H1 (cell line): ENCODE measurements around the gene TTC27. TPM values are rescaled to one million over a fixed set of nuclear protein-coding genes. Genes with fewer than 3 reads are reported as not detected.

Experiments used
- CTCF ChIA-PET: fragments of 300-600 bp; sonication (Branson Sonifier 250); formaldehyde crosslinking; loops from one replicate; lab custom pipeline; 2021; ENCODE audit not compliant: partially characterized antibody; lab: Charles Lee
- POLR2A ChIA-PET: fragments of 300-600 bp; sonication (Branson Sonifier 250); formaldehyde crosslinking; loops from one replicate; lab custom pipeline; 2021; ENCODE audit warnings: inconsistent platforms; ENCODE audit not compliant: partially characterized antibody; lab: Charles Lee
- DNase-seq, 2 experiments: peaks; one replicate each; pipeline versions ENCODE4 v3.0.0 to v3.0.0-alpha.2; 2010 to 2022; ENCODE audit warnings: low spot score in 2 of 2, low read depth in 1 of 2, mixed read lengths in 1 of 2
- FAIRE-seq: peaks from 2 replicates; lab custom pipeline; 2011; peaks lifted over from hg19 to GRCh38; lab: Jason Lieb, UNC
- H2AFZ ChIP-seq: 2 replicates; pipeline ENCODE4 v1.8.1; 2012; ENCODE audit warnings: low read length, inconsistent platforms
- H2AK5ac ChIP-seq: 2 replicates; pipeline ENCODE4 v1.6.1; 2013; ENCODE audit warnings: low read depth, low read length
- H2BK120ac ChIP-seq: replicated peaks from 2 replicates; pipeline ENCODE3; 2013; ENCODE audit warnings: low read depth, low read length, inconsistent platforms
- H2BK12ac ChIP-seq: 2 replicates; pipeline ENCODE4 v1.6.1; 2013; ENCODE audit warnings: low read depth, low read length
- H2BK15ac ChIP-seq: 2 replicates; pipeline ENCODE4 v1.6.1; 2013; ENCODE audit warnings: low read length
- H2BK20ac ChIP-seq: 2 replicates; pipeline ENCODE4 v1.6.1; 2013; ENCODE audit warnings: low read length
- H2BK5ac ChIP-seq: 2 replicates; pipeline ENCODE4 v1.6.1; 2013; ENCODE audit warnings: low read depth, low read length
- H3K14ac ChIP-seq: 2 replicates; pipeline ENCODE4 v1.6.1; 2013; ENCODE audit warnings: inconsistent platforms; ENCODE audit not compliant: insufficient read length
- H3K18ac ChIP-seq: 2 replicates; pipeline ENCODE4 v1.6.1; 2013; ENCODE audit warnings: low read length; ENCODE audit errors: extremely low read depth
- H3K23ac ChIP-seq: 2 replicates; pipeline ENCODE4 v1.6.1; 2013; ENCODE audit warnings: inconsistent platforms; ENCODE audit not compliant: insufficient read length
- H3K23me2 ChIP-seq: 2 replicates; pipeline ENCODE4 v1.6.1; 2013; ENCODE audit warnings: low read depth, low read length
- H3K27ac ChIP-seq: 2 replicates; pipeline ENCODE4 v1.6.1; 2011; ENCODE audit warnings: low read depth, low read length, inconsistent platforms
- H3K27me3 ChIP-seq, 4 experiments: replicated peaks in 1 of 4; 1 replicate in 1 of 4; 2 replicates in 3 of 4; pipeline versions ENCODE4 v1.6.1 to v1.8.1; 2011 to 2013; ENCODE audit warnings: low read length in 3 of 4, mild to moderate bottlenecking in 3 of 4, inconsistent platforms in 2 of 4, mixed read lengths in 2 of 4, moderate library complexity in 1 of 4; ENCODE audit not compliant: control insufficient read depth in 3 of 4, insufficient read depth in 3 of 4; ENCODE audit errors: extremely low read depth in 1 of 4
- H3K36me3 ChIP-seq, 4 experiments: 2 replicates each; pipeline versions ENCODE4 v1.6.1 to v1.8.1; 2011 to 2013; ENCODE audit warnings: mild to moderate bottlenecking in 4 of 4, low read length in 3 of 4, moderate library complexity in 2 of 4, control low read depth in 1 of 4, inconsistent platforms in 1 of 4; ENCODE audit not compliant: insufficient read depth in 4 of 4, control insufficient read depth in 2 of 4
- H3K4ac ChIP-seq: replicated peaks from 2 replicates; pipeline ENCODE3; 2013; ENCODE audit warnings: low read length, low read depth, mixed read lengths, inconsistent platforms; ENCODE audit not compliant: insufficient read length
- H3K4me1 ChIP-seq, 4 experiments: replicated peaks in 1 of 4; 1 replicate in 1 of 4; 2 replicates in 3 of 4; pipeline versions ENCODE4 v1.6.1 to v1.8.1; 2011 to 2013; ENCODE audit warnings: low read length in 3 of 4, inconsistent platforms in 2 of 4, mixed read lengths in 1 of 4; ENCODE audit not compliant: insufficient read depth in 4 of 4, control insufficient read depth in 3 of 4
- H3K4me2 ChIP-seq, 2 experiments: 2 replicates each; pipeline versions ENCODE4 v1.6.1 to v1.8.1; 2011 to 2013; ENCODE audit warnings: low read depth in 2 of 2, low read length in 2 of 2, control low read depth in 1 of 2, inconsistent platforms in 1 of 2, mild to moderate bottlenecking in 1 of 2; ENCODE audit not compliant: insufficient read depth in 1 of 2
- H3K4me3 ChIP-seq, 4 experiments: fragments of 200-600, 300-600 bp in 1 of 4; sonication (generic), shearing (Covaris generic), sonication (Bioruptor Twin) in 1 of 4; 2 replicates each; pipeline versions ENCODE4 v1.5.1 to v1.8.1; 2011 to 2016; ENCODE audit warnings: low read length in 4 of 4, low read depth in 3 of 4, control low read depth in 2 of 4, inconsistent platforms in 2 of 4, mild to moderate bottlenecking in 2 of 4, mixed read lengths in 1 of 4, moderate library complexity in 1 of 4; ENCODE audit not compliant: insufficient read depth in 2 of 4; ENCODE audit errors: extremely low read depth in 1 of 4
- H3K56ac ChIP-seq: replicated peaks from 2 replicates; pipeline ENCODE3; 2013; ENCODE audit warnings: low read depth, mild to moderate bottlenecking, mixed read lengths, low read length, inconsistent platforms; ENCODE audit not compliant: insufficient read length
- H3K79me1 ChIP-seq: 2 replicates; pipeline ENCODE4 v1.6.1; 2013; ENCODE audit warnings: low read depth, low read length, control low read depth
- H3K79me2 ChIP-seq, 2 experiments: 2 replicates each; pipeline versions ENCODE4 v1.6.1 to v1.8.1; 2012 to 2013; ENCODE audit warnings: low read length in 2 of 2, mild to moderate bottlenecking in 2 of 2, inconsistent platforms in 1 of 2; ENCODE audit not compliant: insufficient read depth in 2 of 2, control insufficient read depth in 1 of 2
- H3K9ac ChIP-seq, 4 experiments: replicated peaks in 1 of 4; 1 replicate in 1 of 4; 2 replicates in 3 of 4; pipeline versions ENCODE4 v1.6.1 to v1.8.1; 2011 to 2013; ENCODE audit warnings: low read depth in 3 of 4, low read length in 3 of 4, control low read depth in 2 of 4, mild to moderate bottlenecking in 2 of 4, moderate library complexity in 2 of 4, inconsistent platforms in 1 of 4; ENCODE audit errors: extremely low read depth in 1 of 4
- H3K9me3 ChIP-seq, 2 experiments: 2 replicates each; pipeline versions ENCODE4 v1.6.1 to v1.8.1; 2012 to 2013; ENCODE audit warnings: mild to moderate bottlenecking in 2 of 2, moderate library complexity in 2 of 2, control low read depth in 1 of 2, inconsistent platforms in 1 of 2, low read depth in 1 of 2, low read length in 1 of 2, mixed read lengths in 1 of 2; ENCODE audit not compliant: insufficient read depth in 2 of 2
- H4K20me1 ChIP-seq, 2 experiments: replicated peaks in 1 of 2; 2 replicates each; pipeline versions ENCODE3 to v1.8.1; 2011 to 2013; ENCODE audit warnings: inconsistent platforms in 2 of 2, low read length in 2 of 2, mild to moderate bottlenecking in 1 of 2; ENCODE audit not compliant: insufficient read depth in 2 of 2, control insufficient read depth in 1 of 2
- H4K5ac ChIP-seq: 2 replicates; pipeline ENCODE4 v1.6.1; 2013; ENCODE audit warnings: low read length, low read depth, mixed read lengths, inconsistent platforms; ENCODE audit not compliant: insufficient read length
- H4K8ac ChIP-seq: 2 replicates; pipeline ENCODE4 v1.8.0; 2013; ENCODE audit warnings: mild to moderate bottlenecking, moderate library complexity, low read length, inconsistent platforms; ENCODE audit not compliant: insufficient read depth; ENCODE audit errors: extremely low read depth
- H4K91ac ChIP-seq: replicated peaks from 2 replicates; pipeline ENCODE3; 2013; ENCODE audit warnings: low read length, mixed read lengths, inconsistent platforms; ENCODE audit not compliant: insufficient read length
- ASH2L ChIP-seq: fragments of 200-600, 300-600 bp; sonication (generic); IDR thresholded peaks from one replicate; pipeline ENCODE4 v1.7.1; 2017; ENCODE audit warnings: low read length
- GABPA ChIP-seq: IDR thresholded peaks from 2 replicates; pipeline ENCODE4 v1.6.1; 2011; ENCODE audit warnings: mild to moderate bottlenecking, low read length, moderate library complexity, borderline replicate concordance; ENCODE audit not compliant: insufficient read depth
- GTF2F1 ChIP-seq: IDR thresholded peaks from 2 replicates; pipeline ENCODE4 v1.6.1; 2012; ENCODE audit warnings: low read depth, low read length, improper control_type of control experiment, borderline replicate concordance
- JUND ChIP-seq: IDR thresholded peaks from 2 replicates; pipeline ENCODE4 v1.6.1; 2011; ENCODE audit warnings: mild to moderate bottlenecking, improper control_type of control experiment, low read length
- KDM5A ChIP-seq: fragments of 200-600 bp; IDR thresholded peaks from 2 replicates; pipeline ENCODE4 v1.7.1; 2012; ENCODE audit warnings: mild to moderate bottlenecking, low read length, inconsistent platforms, mixed read lengths
- POLR2A ChIP-seq, 2 experiments: IDR thresholded peaks; 1 replicate in 1 of 2; 2 replicates in 1 of 2; pipeline ENCODE4 v1.6.1; 2011; ENCODE audit warnings: low read depth in 2 of 2, low read length in 2 of 2, mild to moderate bottlenecking in 2 of 2; ENCODE audit errors: control extremely low read depth in 1 of 2
- RFX5 ChIP-seq: IDR thresholded peaks from 2 replicates; pipeline ENCODE4 v1.6.1; 2011; ENCODE audit warnings: low read depth, low read length, improper control_type of control experiment, borderline replicate concordance
- RNF2 ChIP-seq: fragments of 200-900, 300-1000 bp; sonication (generic); IDR thresholded peaks from 2 replicates; pipeline ENCODE4 v1.7.1; 2016; ENCODE audit warnings: borderline replicate concordance, low read depth, mild to moderate bottlenecking, antibody characterized with exemption, low read length; ENCODE audit not compliant: poor library complexity, severe bottlenecking; ENCODE audit errors: missing control alignments
- RXRA ChIP-seq: IDR thresholded peaks from 2 replicates; pipeline ENCODE4 v1.6.1; 2011; ENCODE audit warnings: low read depth, mild to moderate bottlenecking, low read length, moderate library complexity; ENCODE audit not compliant: insufficient read depth
- SIN3A ChIP-seq, 2 experiments: IDR thresholded peaks in 1 of 2; conservative IDR thresholded peaks in 1 of 2; 2 replicates each; pipeline ENCODE4 v1.6.1; 2011 to 2012; ENCODE audit warnings: low read length in 2 of 2, improper control_type of control experiment in 1 of 2, low read depth in 1 of 2, mild to moderate bottlenecking in 1 of 2
- SUZ12 ChIP-seq: fragments of 200-600 bp; sonication (generic); IDR thresholded peaks from 2 replicates; pipeline ENCODE4 v1.6.1; 2012; ENCODE audit warnings: mild to moderate bottlenecking, inconsistent platforms, low read length, moderate library complexity, mixed read lengths
- TBP ChIP-seq: IDR thresholded peaks from 2 replicates; pipeline ENCODE4 v1.6.1; 2011; ENCODE audit warnings: low read depth, low read length, improper control_type of control experiment
- TEAD4 ChIP-seq: IDR thresholded peaks from 2 replicates; pipeline ENCODE4 v1.6.1; 2012; ENCODE audit warnings: low read depth, low read length, inconsistent platforms, mixed read lengths
- WGBS, 2 experiments: shearing (Covaris generic) in 1 of 2; methylation state at CpG; one replicate each; pipeline versions ENCODE4 v1.1.6 to v1.1.7; 2013 to 2015; ENCODE audit warnings: low lambda C conversion rate in 2 of 2, mixed read lengths in 2 of 2, inconsistent platforms in 1 of 2, low coverage in 1 of 2, missing lambda C conversion rate in 1 of 2; ENCODE audit not compliant: insufficient replicate concordance in 2 of 2, insufficient coverage in 1 of 2, insufficient read length in 1 of 2; ENCODE audit errors: extremely low coverage in 1 of 2, missing lambda C conversion rate in 1 of 2; 5-methylcytosine and 5-hydroxymethylcytosine counted together
- polyA plus RNA-seq, 7 experiments: library from polyadenylated mRNA; depleted of rRNA in 3 of 7; stranded (reverse) in 5 of 7; unstranded in 2 of 7; fragments of >200 nt in 5 of 7; fragments of 200-250 nt in 2 of 7; gene quantifications; 1 replicate in 5 of 7; 2 replicates in 1 of 7; 4 replicates in 1 of 7; pipeline versions ENCODE4 v1.2.1 to v1.2.3, GENCODE V29; 2011 to 2013; ENCODE audit warnings: missing spikeins in 2 of 7, mixed read lengths in 2 of 7
- total RNA-seq: library from RNA; stranded (reverse); fragmentation: NEBNext Ultra II Directional; extraction: Animal tissue kit (Norgen Biotek cat#: 25700); gene quantifications from 2 replicates; pipeline ENCODE4 v1.2.1, GENCODE V29; 2021
- TF ChIP-seq, protein P1 (sequence below): IDR thresholded peaks from 2 replicates; pipeline ENCODE4 v1.6.1; 2011; ENCODE audit warnings: low read length, improper control_type of control experiment

TTC27 gene
- total and polyA plus RNA-seq, 2 of the 8 experiments (the other 6 are each of a cell fraction or from before 2014, with no cell fraction given) = 13.8 to 29.1 TPM

- no peak overlapping the region for H2BK12ac ChIP-seq
- no peak overlapping the region for H3K27ac ChIP-seq
- no peak overlapping the region for H3K14ac ChIP-seq
- no peak overlapping the region for H4K5ac ChIP-seq
- no peak overlapping the region for H2BK15ac ChIP-seq
- ChIA-PET POLR2A (no interaction called here), CTCF (no interaction called here)
- H3K56ac ChIP-seq = no peak overlapping the region
- no peak overlapping the region for H3K18ac ChIP-seq
- no peaks in the 10 kb centered on the region for H3K9me3 ChIP-seq
- H3K79me2 ChIP-seq = no peaks in the 10 kb centered on the region
- H4K20me1 ChIP-seq = no peaks in the 10 kb centered on the region
- H4K91ac ChIP-seq = no peak overlapping the region
- no peak overlapping the region for H2AK5ac ChIP-seq
- DNase-seq = no peak
- no peaks in the 10 kb centered on the region for H3K79me1 ChIP-seq
- no peak overlapping the region for H3K4me3 ChIP-seq
- H3K27me3 ChIP-seq = no peaks in the 10 kb centered on the region
- no peak overlapping the region for H2BK20ac ChIP-seq
- H2AFZ ChIP-seq = no peak overlapping the region
- FAIRE-seq = no peak
- WGBS, 2 experiments = 84% methylated on average over 2 of the region's 5 CpGs; no CpG with 5 or more reads in 1 of the 2 experiments
- no peak overlapping the region for H2BK5ac ChIP-seq
- no peak overlapping the region for H3K4me2 ChIP-seq
- H3K4ac ChIP-seq = no peak overlapping the region
- no peak overlapping the region for H3K23ac ChIP-seq
- no peak overlapping the region for H4K8ac ChIP-seq
- H3K23me2 ChIP-seq = no peaks in the 10 kb centered on the region; the same call in 1 of the 2 replicates
- H3K9ac ChIP-seq = no peak overlapping the region
- H3K36me3 ChIP-seq = no peaks in the 10 kb centered on the region
- H2BK120ac ChIP-seq = no peak overlapping the region
- no peaks in the 10 kb centered on the region for H3K4me1 ChIP-seq
- TF ChIP-seq, protein P1, sequence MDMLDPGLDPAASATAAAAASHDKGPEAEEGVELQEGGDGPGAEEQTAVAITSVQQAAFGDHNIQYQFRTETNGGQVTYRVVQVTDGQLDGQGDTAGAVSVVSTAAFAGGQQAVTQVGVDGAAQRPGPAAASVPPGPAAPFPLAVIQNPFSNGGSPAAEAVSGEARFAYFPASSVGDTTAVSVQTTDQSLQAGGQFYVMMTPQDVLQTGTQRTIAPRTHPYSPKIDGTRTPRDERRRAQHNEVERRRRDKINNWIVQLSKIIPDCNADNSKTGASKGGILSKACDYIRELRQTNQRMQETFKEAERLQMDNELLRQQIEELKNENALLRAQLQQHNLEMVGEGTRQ = no peak
- TF ChIP-seq RNF2 = no peak
- no peak for TF ChIP-seq JUND
- TF ChIP-seq SUZ12 = no peak
- no peak for TF ChIP-seq KDM5A
- TF ChIP-seq GABPA = no peak
- TF ChIP-seq POLR2A (IDR thresholded peaks at IDR 0.05; ENCODE audit: control extremely low read depth in 1 of 2, low read depth in 2 of 2, low read length in 2 of 2) = no peak
- no peak for TF ChIP-seq TEAD4
- no peak for TF ChIP-seq RFX5
- TF ChIP-seq RXRA = no peak
- no peak for TF ChIP-seq TBP
- TF ChIP-seq GTF2F1 = no peak
- no peak for TF ChIP-seq SIN3A (conservative IDR thresholded peaks at IDR 0.05 in 1 of 2, IDR thresholded peaks at IDR 0.05 in 1 of 2; ENCODE audit: low read depth in 1 of 2, low read length in 2 of 2)
- TF ChIP-seq ASH2L = no peak
Measured at GRCh38 chr2:32807662-32808061, 179.8 kb downstream of the TTC27 start.
